ENCODE measurements around the gene TDP2.
"Not testable (repeated sequence)": the region's sequence is repeated elsewhere in the genome, so short reads cannot be mapped to it uniquely, and the experiment has no call there.

Gene TDP2

GRCh38 chr6:24666641-24667377 lies at the start of gene TDP2, which contains the start of gene ACOT13:
Gene TDP2, minus strand, starts transcription at chr6:24666899. Its CDS starts 37 bp downstream, at chr6:24666862.
Gene ACOT13, plus strand, starts transcription at chr6:24667077. Its CDS starts 187 bp downstream, at chr6:24667264.
- DNase-seq: peak; percentile 95

- no peak for DNase-seq
Measured at GRCh38 chr6:24710519-24711303, 44.0 kb upstream of the TDP2 start.

- DNase-seq: no peak
Measured at GRCh38 chr6:24709014-24709711, 42.5 kb upstream of the TDP2 start.

GRCh38 chr6:24708612-24709011 lies 41.9 kb upstream of the TDP2 start:
- no peak for DNase-seq

- DNase-seq: no peak
Measured at GRCh38 chr6:24704468-24704867, 37.8 kb upstream of the TDP2 start.

GRCh38 chr6:24702720-24703282 lies 36.1 kb upstream of the TDP2 start:
- no peak for DNase-seq

GRCh38 chr6:24699521-24700359 lies 33.0 kb upstream of the TDP2 start:
- no peak for DNase-seq

GRCh38 chr6:24696097-24696496 lies 29.4 kb upstream of the TDP2 start:
- DNase-seq: no peak

GRCh38 chr6:24695635-24696034 lies 28.9 kb upstream of the TDP2 start:
- not testable (repeated sequence) for DNase-seq

- DNase-seq: no peak
Measured at GRCh38 chr6:24694198-24694597, 27.5 kb upstream of the TDP2 start.

GRCh38 chr6:24692848-24693592 lies 26.3 kb upstream of the TDP2 start:
- no peak for DNase-seq

GRCh38 chr6:24692415-24692814 lies 25.7 kb upstream of the TDP2 start:
- DNase-seq: no peak

GRCh38 chr6:24692003-24692402 lies 25.3 kb upstream of the TDP2 start:
- DNase-seq: no peak

GRCh38 chr6:24691550-24691949 lies 24.9 kb upstream of the TDP2 start:
- no peak for DNase-seq

GRCh38 chr6:24690593-24690992 lies 23.9 kb upstream of the TDP2 start:
- DNase-seq: no peak

GRCh38 chr6:24689964-24690363 lies 23.3 kb upstream of the TDP2 start:
- DNase-seq: no peak

- DNase-seq: no peak
Measured at GRCh38 chr6:24686946-24687345, 20.2 kb upstream of the TDP2 start.

GRCh38 chr6:24686408-24686807 lies 19.7 kb upstream of the TDP2 start:
- no peak for DNase-seq

GRCh38 chr6:24683297-24684296 lies 16.9 kb upstream of the TDP2 start:
- no peak for DNase-seq

GRCh38 chr6:24680582-24680981 lies 13.9 kb upstream of the TDP2 start:
- no peak for DNase-seq
